ENCODE measurements around the gene MAFG. TPM values are rescaled to one million over a fixed set of nuclear protein-coding genes. Genes with fewer than 3 reads are reported as not detected.
A peak's percentile ranks its signal among the peaks of the same experiment; 100 is the strongest.

The MAFG gene
- total RNA-seq, 1 donor from 2014 or later = 22.4 TPM

DNA sequence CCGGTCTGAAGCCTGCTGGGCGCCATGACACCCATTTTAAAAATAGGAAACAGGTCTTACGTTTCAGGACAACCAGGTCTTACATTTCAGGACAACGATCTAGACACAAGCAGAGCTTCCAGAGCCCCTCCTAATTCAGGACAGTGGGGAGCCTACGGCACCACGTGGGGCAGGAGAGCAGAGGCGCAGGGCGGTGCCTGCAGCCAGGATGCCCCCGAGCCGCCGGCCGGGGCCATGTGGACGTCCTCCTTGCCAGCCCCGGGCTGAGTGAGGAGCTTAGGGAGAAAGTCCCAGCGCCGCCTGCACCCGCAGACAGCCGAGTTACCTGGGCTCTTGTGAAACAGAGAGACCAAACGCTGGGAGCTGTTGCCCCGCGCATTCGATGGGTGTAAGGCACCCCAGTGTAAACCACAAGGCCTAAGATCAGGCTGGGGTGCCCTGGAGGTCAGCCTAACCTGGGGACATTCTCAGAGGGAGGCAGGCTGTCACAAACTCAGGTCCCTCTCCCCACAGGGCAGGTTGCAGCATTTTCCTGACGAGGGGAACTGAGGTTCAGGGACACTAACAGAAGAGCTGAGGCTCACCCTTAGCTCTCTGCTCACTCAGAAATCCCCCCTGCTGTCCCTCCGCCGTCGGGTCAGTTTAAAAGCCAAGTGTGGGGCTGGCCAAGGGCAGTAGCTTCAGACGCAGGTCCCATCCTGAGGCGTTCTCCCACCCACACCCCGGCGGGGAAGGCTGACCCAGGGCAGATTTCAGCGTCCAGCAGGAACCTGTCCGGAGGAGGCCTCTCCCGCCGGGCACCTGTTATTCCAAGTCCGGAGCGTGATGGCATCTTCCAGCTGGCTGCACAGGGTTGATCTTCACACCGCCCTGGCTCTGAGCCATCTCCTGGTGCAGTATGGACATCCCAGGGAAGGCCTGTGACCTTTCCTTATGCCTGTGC is 35.2 kb upstream of the MAFG start:
- Mint-ChIP-seq H3K4me3 (peak overlapping the region; percentile 58), H3K36me3 (no peaks in the 10 kb centered on the region), H3K4me1 (ENCODE audit: unreplicated experiment) (peaks cover 8% of the 10 kb centered on the region), H3K27me3 (peaks cover 46% of the 10 kb centered on the region), H3K9me3 (no peaks in the 10 kb centered on the region), H3K27ac (no peak overlapping the region)
- DNase-seq (ENCODE audit: extremely low spot score, unreplicated experiment) = no peak
- TF ChIP-seq, protein P1, sequence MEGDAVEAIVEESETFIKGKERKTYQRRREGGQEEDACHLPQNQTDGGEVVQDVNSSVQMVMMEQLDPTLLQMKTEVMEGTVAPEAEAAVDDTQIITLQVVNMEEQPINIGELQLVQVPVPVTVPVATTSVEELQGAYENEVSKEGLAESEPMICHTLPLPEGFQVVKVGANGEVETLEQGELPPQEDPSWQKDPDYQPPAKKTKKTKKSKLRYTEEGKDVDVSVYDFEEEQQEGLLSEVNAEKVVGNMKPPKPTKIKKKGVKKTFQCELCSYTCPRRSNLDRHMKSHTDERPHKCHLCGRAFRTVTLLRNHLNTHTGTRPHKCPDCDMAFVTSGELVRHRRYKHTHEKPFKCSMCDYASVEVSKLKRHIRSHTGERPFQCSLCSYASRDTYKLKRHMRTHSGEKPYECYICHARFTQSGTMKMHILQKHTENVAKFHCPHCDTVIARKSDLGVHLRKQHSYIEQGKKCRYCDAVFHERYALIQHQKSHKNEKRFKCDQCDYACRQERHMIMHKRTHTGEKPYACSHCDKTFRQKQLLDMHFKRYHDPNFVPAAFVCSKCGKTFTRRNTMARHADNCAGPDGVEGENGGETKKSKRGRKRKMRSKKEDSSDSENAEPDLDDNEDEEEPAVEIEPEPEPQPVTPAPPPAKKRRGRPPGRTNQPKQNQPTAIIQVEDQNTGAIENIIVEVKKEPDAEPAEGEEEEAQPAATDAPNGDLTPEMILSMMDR (conservative IDR thresholded peaks at IDR 0.05) = no peak

DNA sequence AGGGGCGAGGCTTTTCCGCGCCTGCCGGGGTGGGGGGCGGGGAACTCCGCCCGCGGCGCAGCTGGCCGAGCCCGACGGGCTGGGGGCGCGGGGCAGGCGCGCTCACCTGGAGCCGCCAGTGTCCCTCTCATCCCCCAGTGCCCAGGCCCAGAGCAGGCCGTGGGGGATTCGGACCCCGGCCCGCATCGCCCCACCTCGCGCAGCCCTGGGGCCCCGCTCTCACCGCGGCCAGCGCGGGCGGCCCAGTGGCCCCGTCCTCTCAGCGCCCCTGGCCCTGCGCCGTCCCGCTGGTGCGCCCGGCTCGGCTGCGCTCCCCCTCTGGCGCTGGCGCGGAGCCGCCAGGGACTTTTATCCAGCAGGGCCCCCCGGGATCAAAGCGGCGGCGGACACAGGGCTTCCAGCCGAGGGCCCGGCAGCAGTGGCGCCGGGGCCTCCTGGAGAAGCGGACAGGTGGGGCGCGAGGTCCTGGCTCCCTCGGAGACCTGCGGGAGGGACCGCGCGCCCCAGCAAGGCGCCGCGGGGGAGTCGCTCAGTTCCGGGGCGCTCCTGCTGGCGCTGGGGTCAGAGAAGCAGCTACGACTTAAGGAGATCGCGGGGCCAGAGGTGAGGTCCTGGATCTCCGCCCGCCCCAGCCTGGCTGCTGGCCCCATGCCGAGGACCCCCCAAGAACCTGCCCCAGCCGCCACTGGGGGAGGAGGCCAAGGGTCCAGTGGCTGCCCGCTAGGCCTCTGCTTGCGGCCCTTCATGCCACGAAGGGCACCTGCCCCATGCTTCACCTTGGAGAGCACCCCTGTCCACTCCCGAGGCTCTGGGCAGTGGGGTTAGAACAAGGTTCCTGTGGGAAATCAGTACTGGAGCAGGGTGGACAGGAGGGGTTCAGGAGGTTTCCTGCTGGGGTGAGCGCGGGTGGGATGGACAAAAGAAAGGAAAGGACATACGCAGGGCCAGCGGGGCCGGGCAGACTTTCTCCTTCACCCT is 34.3 kb upstream of the MAFG start:
- TF ChIP-seq, protein P1 (conservative IDR thresholded peaks at IDR 0.05) = no peak
- Mint-ChIP-seq H3K27me3 (peaks cover 53% of the 10 kb centered on the region), H3K4me1 (ENCODE audit: unreplicated experiment) (peaks cover 11% of the 10 kb centered on the region), H3K27ac (no peak overlapping the region), H3K9me3 (no peaks in the 10 kb centered on the region), H3K4me3 (peak overlapping the region; percentile 58), H3K36me3 (no peaks in the 10 kb centered on the region)
- DNase-seq (ENCODE audit: extremely low spot score, unreplicated experiment) = peak; percentile 67

DNA sequence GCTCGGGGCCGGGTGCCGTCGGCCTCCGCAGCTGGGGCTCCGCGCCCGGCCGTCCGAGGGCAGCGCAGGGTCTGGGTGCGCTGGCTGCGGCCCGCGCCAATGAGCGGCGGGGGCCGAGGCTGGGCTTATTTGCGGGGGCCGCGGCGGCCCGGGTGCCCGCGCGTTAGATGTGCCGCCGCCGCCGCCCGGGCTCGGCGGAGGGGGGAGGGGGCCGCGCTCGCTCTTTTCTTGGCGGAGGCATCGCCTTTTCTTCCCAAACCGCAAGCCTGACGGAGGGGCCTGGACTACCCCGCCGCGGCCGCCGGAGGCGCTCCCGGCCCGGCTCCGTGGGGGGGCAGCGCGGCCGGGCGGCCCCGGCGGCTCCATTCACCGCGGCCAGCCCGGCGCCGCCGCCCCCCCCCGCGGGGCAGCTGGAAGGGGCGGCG is 33.6 kb upstream of the MAFG start, which contains the start of gene NOTUM:
NOTUM (minus strand) TSS at position 101 of the 425 bp plus-strand sequence. CDS start 278 bp downstream, outside the sequence.
- peaks cover 53% of the 10 kb centered on the region for H3K27me3 Mint-ChIP-seq
- peak; percentile 70 for DNase-seq (ENCODE audit: extremely low spot score, unreplicated experiment)
- H3K9me3 Mint-ChIP-seq = no peaks in the 10 kb centered on the region
- TF ChIP-seq, protein P1 (conservative IDR thresholded peaks at IDR 0.05) = peak; percentile 57
- no peak within 1 kb of the TSS for H3K4me3 Mint-ChIP-seq
- H3K27ac Mint-ChIP-seq = no peak within 1 kb of the TSS
- H3K4me1 Mint-ChIP-seq (ENCODE audit: unreplicated experiment) = peaks cover 11% of the 10 kb centered on the region
- no peaks in the 10 kb centered on the region for H3K36me3 Mint-ChIP-seq

- Mint-ChIP-seq H3K9me3 (no peaks in the 10 kb centered on the region), H3K27me3 (peaks cover 53% of the 10 kb centered on the region), H3K4me3 (no peak overlapping the region), H3K27ac (no peak overlapping the region), H3K4me1 (ENCODE audit: unreplicated experiment) (peaks cover 11% of the 10 kb centered on the region), H3K36me3 (no peaks in the 10 kb centered on the region)
- TF ChIP-seq, protein P1 (conservative IDR thresholded peaks at IDR 0.05) = no peak
- peak; percentile 71 for DNase-seq (ENCODE audit: extremely low spot score, unreplicated experiment)
Measured at GRCh38 chr17:81960130-81960958, 32.8 kb upstream of the MAFG start.

Data from type B pancreatic cell (in vitro differentiated cells).